HepG2 (cell line): ENCODE data around the gene RNF10. TPM values are rescaled to one million over a fixed set of nuclear protein-coding genes. Genes with fewer than 3 reads are reported as not detected.
A peak's percentile ranks its signal among the peaks of the same experiment; 100 is the strongest.

Experiments used
- ATAC-seq: fragments of 200-7000 bp; cut with Tn5 transposase; 3 replicates; pipeline ENCODE4 v1.9.1; 2020; ENCODE audit warnings: mild to moderate bottlenecking, moderate library complexity
- BruUV-seq: library from RNA; stranded (reverse); fragments of 400-500 nt; replicated peaks from 2 replicates; lab custom pipeline; 2021; lab: Mats Ljungman, UMichigan
- CTCF ChIA-PET: fragments of 300-600 bp; formaldehyde crosslinking; extraction: SDS; loops from one replicate; lab custom pipeline; 2021; ENCODE audit warnings: low total read pairs, inconsistent platforms, low intra/inter-chr PET ratio; lab: Yijun Ruan, JAX
- POLR2A ChIA-PET: fragments of 350-600 bp; sonication (Branson Sonifier 250); formaldehyde crosslinking; loops from one replicate; lab custom pipeline; 2020; ENCODE audit warnings: antibody characterized with exemption, inconsistent platforms; lab: Yijun Ruan, JAX
- DNase-seq: peaks from one replicate; pipeline ENCODE4 v3.0.0-alpha.2; 2015; ENCODE audit warnings: low spot score
- FAIRE-seq: peaks from 3 replicates; lab custom pipeline; 2011; peaks lifted over from hg19 to GRCh38; lab: Jason Lieb, UNC
- H2AFZ ChIP-seq: one replicate; pipeline ENCODE4 v1.6.1; 2011; ENCODE audit warnings: low read length, inconsistent platforms
- H3K27ac ChIP-seq: fragments of 300-600 bp; 3 replicates; pipeline ENCODE4 v1.8.0; 2011; ENCODE audit warnings: mixed run types, mild to moderate bottlenecking, mixed read lengths, low read length, inconsistent platforms; ENCODE audit not compliant: insufficient read depth; ENCODE audit errors: extremely low read length
- H3K27me3 ChIP-seq, 2 experiments: fragments of 200-600 bp in 1 of 2; 2 replicates in 1 of 2; 3 replicates in 1 of 2; pipeline versions ENCODE4 v1.6.0 to v1.8.0; 2011; ENCODE audit warnings: low read length in 2 of 2, mild to moderate bottlenecking in 2 of 2, moderate library complexity in 2 of 2, inconsistent platforms in 1 of 2; ENCODE audit not compliant: insufficient read depth in 2 of 2, control insufficient read depth in 1 of 2
- H3K36me3 ChIP-seq, 2 experiments: fragments of 200-600 bp in 1 of 2; replicated peaks in 1 of 2; 2 replicates in 1 of 2; 3 replicates in 1 of 2; pipeline versions ENCODE4 v1.5.1 to v1.8.0; 2011; ENCODE audit warnings: low read length in 2 of 2, inconsistent platforms in 1 of 2; ENCODE audit not compliant: insufficient read depth in 2 of 2, control insufficient read depth in 1 of 2
- H3K4me1 ChIP-seq: 2 replicates; pipeline ENCODE4 v1.5.1; 2012; ENCODE audit warnings: low read length, inconsistent platforms; ENCODE audit not compliant: insufficient read depth
- H3K4me2 ChIP-seq: 2 replicates; pipeline ENCODE4 v1.6.0; 2011; ENCODE audit warnings: low read depth, low read length, inconsistent platforms
- H3K4me3 ChIP-seq, 3 experiments: fragments of 200-600 bp in 1 of 3; sonication (generic), shearing (Covaris generic) in 1 of 3; replicated peaks in 1 of 3; 2 replicates each; pipeline ENCODE4 v1.5.1; 2011 to 2016; ENCODE audit warnings: low read length in 3 of 3, inconsistent platforms in 2 of 3, low read depth in 2 of 3, mild to moderate bottlenecking in 2 of 3, control low read depth in 1 of 3, mixed read lengths in 1 of 3; ENCODE audit not compliant: insufficient read depth in 1 of 3
- H3K79me2 ChIP-seq: one replicate; pipeline ENCODE4 v1.6.1; 2011; ENCODE audit warnings: low read length, inconsistent platforms; ENCODE audit not compliant: insufficient read depth
- H3K9ac ChIP-seq: 2 replicates; pipeline ENCODE4 v1.6.0; 2011; ENCODE audit warnings: mild to moderate bottlenecking, low read depth, low read length, inconsistent platforms; ENCODE audit not compliant: insufficient read depth
- H3K9me3 ChIP-seq: 2 replicates; pipeline ENCODE4 v1.5.1; 2012; ENCODE audit warnings: mild to moderate bottlenecking, low read length
- H4K20me1 ChIP-seq: 2 replicates; pipeline ENCODE4 v1.6.0; 2011; ENCODE audit warnings: inconsistent platforms, mild to moderate bottlenecking, low read length, moderate library complexity; ENCODE audit not compliant: insufficient read depth
- CBFB ChIP-seq: sonication (generic); formaldehyde crosslinking; IDR thresholded peaks from 2 replicates; pipeline ENCODE4 v1.4.0; 2020; ENCODE audit warnings: missing genetic modification reagents
- SETDB1 ChIP-seq: sonication (generic); formaldehyde crosslinking; IDR thresholded peaks from 2 replicates; pipeline ENCODE4 v1.5.1; 2020; ENCODE audit warnings: missing genetic modification reagents, mild to moderate bottlenecking, borderline replicate concordance
- SNRNP70 ChIP-seq: fragments of 200-400 bp; formaldehyde crosslinking; IDR thresholded peaks from 2 replicates; pipeline ENCODE4 v1.6.1; 2017; ENCODE audit warnings: mild to moderate bottlenecking, low read depth, low read length, moderate library complexity
- SP2 ChIP-seq: sonication (generic); formaldehyde crosslinking; IDR thresholded peaks from 2 replicates; pipeline ENCODE4 v1.5.1; 2020; ENCODE audit warnings: mild to moderate bottlenecking, missing genetic modification reagents
- TEAD3 ChIP-seq: optimal IDR thresholded peaks from 2 replicates; pipeline ENCODE3; 2016; ENCODE audit warnings: borderline replicate concordance
- ZNF674 ChIP-seq: sonication (generic); formaldehyde crosslinking; IDR thresholded peaks from 2 replicates; pipeline ENCODE4 v1.5.0; 2020; ENCODE audit warnings: low read depth, mild to moderate bottlenecking, missing genetic modification reagents
- ZNF775 ChIP-seq: sonication (generic); formaldehyde crosslinking; IDR thresholded peaks from 2 replicates; pipeline ENCODE4 v1.4.0; 2020; ENCODE audit warnings: missing genetic modification reagents, mild to moderate bottlenecking, moderate library complexity, borderline replicate concordance
- WGBS: methylation state at CpG from one replicate; pipeline ENCODE4 v1.1.6; 2017; ENCODE audit warnings: low lambda C conversion rate; 5-methylcytosine and 5-hydroxymethylcytosine counted together
- in situ Hi-C: cut with HindIII; loops from 2 replicates; pipeline ENCODE4 v1.10.0; 2017; ENCODE audit warnings: low pct_unique_long_range_greater_than_20kb; ENCODE audit not compliant: extremely low pct_ligation_motif_present
- intact Hi-C: fragments of 100-400 bp; cut with micrococcal nuclease; formaldehyde crosslinking; loops from one replicate; pipeline ENCODE4 v1.10.0; 2022; ENCODE audit not compliant: unreplicated experiment
- polyA plus RNA-seq, 8 experiments: library from polyadenylated mRNA; depleted of rRNA in 3 of 8; stranded (reverse) in 7 of 8; unstranded in 1 of 8; fragments of >200 nt; fragmentation: Illumina TruSeq in 4 of 8; extraction: Trizol in 4 of 8; gene quantifications; 2 replicates each; pipeline versions ENCODE4 v1.2.1 to v1.2.3, GENCODE V29; 2011 to 2016; ENCODE audit warnings: low read depth in 4 of 8, missing spikeins in 1 of 8, mixed read lengths in 1 of 8; ENCODE audit not compliant: insufficient read depth in 1 of 8
- total RNA-seq, 5 experiments: library from RNA; depleted of rRNA; stranded (reverse); fragments of >200 nt; fragmentation: Illumina TruSeq; extraction: Trizol; gene quantifications; 2 replicates each; pipeline ENCODE4 v1.2.3, GENCODE V29; 2016; ENCODE audit warnings: low read depth in 1 of 5

RNF10 gene
- total and polyA plus RNA-seq, 2 of the 13 experiments (the other 11 are each of a cell fraction or from before 2014, with no cell fraction given), result 62.5 to 88.0 TPM

DNA sequence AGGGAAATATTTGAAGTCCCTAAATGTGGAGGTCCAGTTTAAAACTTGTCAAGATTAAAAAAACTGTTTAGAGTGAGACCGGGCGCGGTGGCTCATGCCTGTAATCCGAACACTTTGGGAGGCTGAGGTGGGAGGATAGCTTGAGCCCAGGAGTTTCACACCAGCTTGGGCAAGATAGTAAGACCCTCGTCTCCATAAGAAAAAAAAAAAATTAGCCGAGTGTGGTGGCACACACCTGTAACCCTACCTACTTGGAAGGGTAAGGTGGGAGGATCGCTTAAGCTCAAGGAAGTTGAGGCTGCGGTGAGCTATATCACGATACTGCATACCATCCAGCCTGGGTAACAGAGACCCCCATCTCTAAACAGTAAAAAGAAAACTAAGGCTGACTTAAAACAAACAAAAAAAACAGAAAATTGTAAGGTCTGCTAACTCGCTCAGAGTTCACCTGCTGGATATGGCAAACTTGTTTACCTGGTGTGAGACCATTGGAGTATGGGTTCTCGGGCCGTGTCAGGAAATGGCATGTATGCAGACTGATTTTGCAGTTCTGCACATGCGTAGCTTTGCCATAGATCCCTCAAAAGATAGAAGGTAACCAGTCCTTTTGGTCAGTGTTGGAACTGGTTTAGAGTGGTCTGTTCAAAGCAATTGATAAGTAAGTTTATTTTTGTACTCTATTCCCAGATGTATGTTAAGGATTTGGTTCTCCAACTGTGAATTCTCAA, 2.1 kb downstream of the RNF10 start (continued):
- TF ChIP-seq ZNF674, result no peak
- TF ChIP-seq TEAD3 (CRISPR knock-in tag), result no peak

DNA sequence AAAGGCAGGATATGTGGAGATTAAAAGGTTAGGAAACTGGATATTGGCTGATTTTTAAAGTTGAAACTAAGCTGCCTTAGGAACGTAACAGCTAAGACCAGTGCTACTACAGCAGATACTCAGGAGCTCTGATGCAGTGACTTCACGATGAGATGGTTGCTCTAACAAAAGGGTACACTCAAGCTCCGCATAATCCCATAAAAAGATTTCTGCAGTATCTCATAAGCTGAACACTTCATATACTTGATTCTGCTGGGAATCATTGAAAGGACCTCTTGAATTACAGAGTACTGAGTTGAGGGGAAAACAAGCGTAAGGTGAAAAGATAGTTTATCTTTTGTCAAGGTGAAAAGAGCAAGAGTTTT, 3.7 kb downstream of the RNF10 start:
- Histone ChIP-seq H4K20me1 (peaks cover 70% of the 10 kb centered on the region), H3K27me3 (no peaks in the 10 kb centered on the region), H3K36me3 (peaks cover 5 to 19% of the 10 kb centered on the region in 2 experiments; a peak in 4 of 5 replicates), H3K4me3 (peak overlapping the region; percentile 3 to 88 (median 43); a peak in 5 of 6 replicates), H2AFZ (no peak overlapping the region), H3K9me3 (no peaks in the 10 kb centered on the region), H3K4me2 (peak overlapping the region; percentile 87), H3K4me1 (peaks cover 65% of the 10 kb centered on the region), H3K9ac (peak overlapping the region; percentile 93), H3K27ac (peak overlapping the region; percentile 67), H3K79me2 (peaks cover 79% of the 10 kb centered on the region)
- no peak for ATAC-seq
- ChIA-PET POLR2A (interaction anchor here (0.7 to 1.4 kb wide), 6 partner anchors 9 to 246 kb away, joined by 3 to 9 read pairs (median 3); partner anchors contain the start of genes COQ5, DYNLL1, POP5 and RNU4-2), CTCF (no interaction called here)
- in situ Hi-C loops, result no loop called here
- TF ChIP-seq SP2 (CRISPR knock-in tag) (no peak), ZNF775 (CRISPR knock-in tag) (no peak), SNRNP70 (no peak), SETDB1 (CRISPR knock-in tag) (no peak), CBFB (CRISPR knock-in tag) (no peak)
- BruUV-seq, result no TSS peak
- intact Hi-C loops, result loop anchor here (5.0 kb wide), 1 partner anchor 41 kb away; the partner anchor contains the start of gene DYNLL1
- no peak for DNase-seq
- WGBS, result 55% methylated on average over 4 of the region's 4 CpGs
- FAIRE-seq, result no peak
